HEK293T (cell line): ENCODE measurements around the gene XIRP1.

Experiments
- ARNT ChIP-seq: fragments of 450-650 bp; IDR thresholded peaks from 2 replicates; pipeline ENCODE4 v1.6.1; 2017; ENCODE audit warnings: mild to moderate bottlenecking
- BHLHE40 ChIP-seq: fragments of 450-650 bp; IDR thresholded peaks from 2 replicates; pipeline ENCODE4 v1.6.1; 2016; ENCODE audit warnings: mild to moderate bottlenecking, moderate library complexity, borderline replicate concordance
- CTBP1 ChIP-seq: fragments of 450-650 bp; IDR thresholded peaks from 2 replicates; pipeline ENCODE4 v1.6.1; 2016; ENCODE audit warnings: borderline replicate concordance
- ELF4 ChIP-seq: fragments of 450-650 bp; IDR thresholded peaks from 2 replicates; pipeline ENCODE4 v1.6.1; 2017; ENCODE audit warnings: antibody characterized with exemption
- FOXA1 ChIP-seq: fragments of 450-650 bp; IDR thresholded peaks from 2 replicates; pipeline ENCODE4 v1.6.1; 2016; ENCODE audit warnings: mild to moderate bottlenecking
- FOXK2 ChIP-seq: fragments of 450-650 bp; IDR thresholded peaks from 2 replicates; pipeline ENCODE4 v1.6.1; 2016; ENCODE audit warnings: mild to moderate bottlenecking
- FOXM1 ChIP-seq: fragments of 450-650 bp; IDR thresholded peaks from 2 replicates; pipeline ENCODE4 v1.6.1; 2017; ENCODE audit warnings: mild to moderate bottlenecking, borderline replicate concordance
- HDGF ChIP-seq: fragments of 450-650 bp; IDR thresholded peaks from 2 replicates; pipeline ENCODE4 v1.6.1; 2017; ENCODE audit warnings: antibody characterized with exemption, borderline replicate concordance
- LEF1 ChIP-seq: fragments of 450-650 bp; IDR thresholded peaks from 2 replicates; pipeline ENCODE4 v1.6.1; 2017; ENCODE audit warnings: mild to moderate bottlenecking, borderline replicate concordance
- NFRKB ChIP-seq: fragments of 450-650 bp; IDR thresholded peaks from 2 replicates; pipeline ENCODE4 v1.6.1; 2016; ENCODE audit warnings: mild to moderate bottlenecking, moderate library complexity
- SP1 ChIP-seq: fragments of 450-650 bp; IDR thresholded peaks from 2 replicates; pipeline ENCODE4 v1.6.1; 2017
- TARDBP ChIP-seq: fragments of 450-650 bp; IDR thresholded peaks from 2 replicates; pipeline ENCODE4 v1.6.1; 2016
- ZNF384 ChIP-seq: fragments of 450-650 bp; IDR thresholded peaks from 2 replicates; pipeline ENCODE4 v1.6.1; 2016
- TF ChIP-seq, protein P1 (sequence below): fragments of 450-650 bp; IDR thresholded peaks from 2 replicates; pipeline ENCODE4 v1.6.1; 2016

DNA sequence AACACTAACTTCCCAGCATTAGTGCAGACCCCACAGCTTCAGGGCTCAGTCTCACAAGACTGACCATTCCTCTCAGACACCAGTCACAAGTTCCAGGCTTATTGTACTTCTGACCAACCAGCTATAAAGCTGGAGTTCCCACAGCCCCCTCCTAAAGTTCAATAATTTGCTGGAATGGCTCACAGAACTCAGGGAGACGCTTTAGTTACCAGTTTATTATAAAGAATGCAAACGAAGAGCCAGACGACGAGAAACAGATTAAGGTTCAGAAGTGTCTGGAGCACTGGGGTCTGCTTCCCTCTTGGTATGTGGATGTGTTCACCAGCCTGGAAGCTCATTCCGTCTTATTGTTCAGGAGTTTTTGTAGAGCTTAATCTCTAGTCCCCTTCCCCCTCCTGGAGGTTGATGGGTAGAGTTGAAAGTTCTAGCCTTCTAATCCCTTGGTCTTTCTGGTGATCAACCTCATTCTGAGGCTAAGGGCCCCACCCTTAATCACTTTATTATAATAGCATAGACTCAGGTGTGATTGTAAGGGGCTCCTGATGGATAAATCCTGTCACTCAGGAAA is 34.2 kb downstream of the XIRP1 start:
- TF ChIP-seq ELF4 (no peak), SP1 (no peak), FOXM1 (no peak), CTBP1 (no peak), TARDBP (no peak), NFRKB (no peak), FOXA1 (no peak), BHLHE40 (no peak), LEF1 (no peak), ARNT (no peak), FOXK2 (no peak), ZNF384 (no peak), HDGF (no peak)
- TF ChIP-seq, protein P1, sequence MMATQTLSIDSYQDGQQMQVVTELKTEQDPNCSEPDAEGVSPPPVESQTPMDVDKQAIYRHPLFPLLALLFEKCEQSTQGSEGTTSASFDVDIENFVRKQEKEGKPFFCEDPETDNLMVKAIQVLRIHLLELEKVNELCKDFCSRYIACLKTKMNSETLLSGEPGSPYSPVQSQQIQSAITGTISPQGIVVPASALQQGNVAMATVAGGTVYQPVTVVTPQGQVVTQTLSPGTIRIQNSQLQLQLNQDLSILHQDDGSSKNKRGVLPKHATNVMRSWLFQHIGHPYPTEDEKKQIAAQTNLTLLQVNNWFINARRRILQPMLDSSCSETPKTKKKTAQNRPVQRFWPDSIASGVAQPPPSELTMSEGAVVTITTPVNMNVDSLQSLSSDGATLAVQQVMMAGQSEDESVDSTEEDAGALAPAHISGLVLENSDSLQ = no peak
